Psoas muscle (tissue), 8 donors: ENCODE results near the gene MTHFD2L. TPM values are rescaled to one million over a fixed set of nuclear protein-coding genes. Genes with fewer than 3 reads are reported as not detected.

Experiments
- ATAC-seq, 4 donors: fragments of 200-7000 bp; cut with Tn5 transposase; one replicate each; pipeline ENCODE4 v1.9.1; 2020; ENCODE audit warnings: moderate library complexity in 3 of 4, mild to moderate bottlenecking in 2 of 4
- DNase-seq, 2 donors: peaks; one replicate each; pipeline ENCODE4 v3.0.0-alpha.2; 2020
- H3K27ac ChIP-seq: fragments of 200-600 bp; one replicate; pipeline ENCODE4 v1.8.0; 2022
- H3K27me3 ChIP-seq, 3 donors: fragments of 200-600 bp in 1 of 3; one replicate each; pipeline versions ENCODE4 v1.6.1 to v1.8.0; 2013 to 2022; ENCODE audit warnings: low read length in 2 of 3, mild to moderate bottlenecking in 2 of 3, moderate library complexity in 1 of 3; ENCODE audit not compliant: insufficient read depth in 3 of 3
- H3K36me3 ChIP-seq, 2 donors: fragments of 200-600 bp in 1 of 2; one replicate each; pipeline versions ENCODE4 v1.6.1 to v1.8.0; 2013 to 2022; ENCODE audit warnings: low read depth in 1 of 2, mild to moderate bottlenecking in 1 of 2, moderate library complexity in 1 of 2; ENCODE audit not compliant: insufficient read depth in 1 of 2
- H3K4me1 ChIP-seq: fragments of 200-600 bp; one replicate; pipeline ENCODE4 v1.8.0; 2022
- H3K4me3 ChIP-seq: fragments of 200-600 bp; one replicate; pipeline ENCODE4 v1.8.0; 2022; ENCODE audit warnings: mild to moderate bottlenecking
- H3K9me3 ChIP-seq: fragments of 200-600 bp; one replicate; pipeline ENCODE4 v1.8.0; 2022
- CTCF ChIP-seq: fragments of 200-600 bp; IDR thresholded peaks from one replicate; pipeline ENCODE4 v1.8.0; 2022; ENCODE audit warnings: antibody characterized with exemption
- WGBS, 3 donors: extraction: QIAGEN DNeasy Blood & Tissue Kit; methylation state at CpG; one replicate each; pipeline versions ENCODE4 v1.1.6 to v1.1.7; 2013; 5-methylcytosine and 5-hydroxymethylcytosine counted together
- intact Hi-C, 2 donors: fragments of 100-400 bp; cut with DNase I; formaldehyde crosslinking; loops; one replicate each; pipeline versions ENCODE4 v1.11.0 to v1.14.2; 2022
- polyA plus RNA-seq, 3 donors: library from polyadenylated mRNA; stranded (reverse); fragments of 200-250 nt; gene quantifications; one replicate each; pipeline ENCODE4 v1.2.3, GENCODE V29; 2013
- total RNA-seq, 4 donors: library from RNA; stranded (reverse); fragmentation: NEBNext Ultra II Directional in 2 of 4; extraction: Animal tissue kit (Norgen Biotek cat#: 25700) in 2 of 4; gene quantifications; one replicate each; pipeline versions ENCODE4 v1.2.1 to v1.2.4, GENCODE V29; 2021 to 2023
- donor health status: healthy with polysubstance abuse.
- donor health status: DM: no; HTN: no; CAD: no; lungs with moderate emphysema.
- donor health status: Bipolar disorder and iron deficiency.
- donor health status: healthy.
- donor health status: DM: yes; HTN: yes; CAD: no.
- donor health status: DM: no; HTN: no; CAD: no.
- donor health status: DM: no; HTN: no; CAD: no.
- donor health status: DM: yes; HTN: yes; CAD: no.

MTHFD2L gene
- total and polyA plus RNA-seq, 7 donors, result 4.3 to 11.6 (median 9.0) TPM

DNA sequence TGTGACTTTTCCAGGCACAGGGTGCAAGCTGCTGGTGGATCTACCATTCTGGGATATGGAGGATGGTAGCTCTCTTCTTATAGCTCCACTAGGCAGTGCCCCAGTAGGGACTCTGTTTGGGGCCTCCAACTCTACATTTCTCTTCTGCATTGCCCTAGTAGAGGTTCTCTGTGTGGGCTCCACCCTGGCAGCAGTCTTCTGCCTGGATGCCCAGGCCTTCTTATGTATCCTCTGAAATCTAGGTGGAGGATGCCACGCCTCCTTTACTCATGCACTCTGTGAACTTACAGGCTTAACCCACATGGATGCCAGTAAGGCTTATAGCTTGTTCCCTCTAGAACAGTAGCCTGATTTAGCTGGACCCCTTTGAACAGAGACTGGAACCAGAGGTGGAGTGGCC lies 186.1 kb downstream of the MTHFD2L start:
- no peaks in the 10 kb centered on the region for H3K9me3 ChIP-seq
- no peak overlapping the region for H3K4me3 ChIP-seq
- DNase-seq, result no peak
- no peak overlapping the region for H3K27ac ChIP-seq
- H3K36me3 ChIP-seq, result no peaks in the 10 kb centered on the region
- 27 to 75% (median 65%) methylated on average over 1 of the region's 1 CpG for WGBS, 3 donors
- no peak for ATAC-seq
- H3K27me3 ChIP-seq, result no peaks in the 10 kb centered on the region
- no peak for TF ChIP-seq CTCF
- no peaks in the 10 kb centered on the region for H3K4me1 ChIP-seq
- intact Hi-C loops, result no loop called here

Other genes with a start within 250 kb of the MTHFD2L start
- gene PF4, start 176.1 kb upstream of the MTHFD2L start, total RNA-seq, result 1 to 10 TPM in 1 of 4 donors, not detected in 3; 1.4 TPM
- gene PF4, start 176.1 kb upstream of the MTHFD2L start, polyA plus RNA-seq, result under 1 TPM in 1 of 3 donors, not detected in 2; 0.25 TPM
- 1 to 10 TPM in 2 of 4 donors, under 1 TPM in 1, not detected in 1; 0.44 to 2.5 (median 1.4) TPM for gene PPBP, start 169.9 kb upstream of the MTHFD2L start, total RNA-seq
- gene PPBP, start 169.9 kb upstream of the MTHFD2L start, polyA plus RNA-seq, result not detected
- gene CXCL5, start 159.4 kb upstream of the MTHFD2L start, total RNA-seq, result under 1 TPM; 0.08 to 0.52 (median 0.15) TPM
- gene CXCL5, start 159.4 kb upstream of the MTHFD2L start, polyA plus RNA-seq, result under 1 TPM; 0.03 to 0.08 (median 0.05) TPM
- gene CXCL3, start 119.4 kb upstream of the MTHFD2L start, total RNA-seq, result 1 to 10 TPM in 1 of 4 donors, under 1 TPM in 3; 0.40 to 2.4 (median 0.77) TPM
- gene CXCL3, start 119.4 kb upstream of the MTHFD2L start, polyA plus RNA-seq, result 1 to 10 TPM in 1 of 3 donors, under 1 TPM in 2; 0.43 to 1.4 (median 0.46) TPM
- gene CXCL2, start 58.9 kb upstream of the MTHFD2L start, total RNA-seq, result 10 to 100 TPM in 2 of 4 donors, 1 to 10 TPM in 2; 5.8 to 14.2 (median 10.1) TPM
- gene CXCL2, start 58.9 kb upstream of the MTHFD2L start, polyA plus RNA-seq, result 10 to 100 TPM in 1 of 3 donors, 1 to 10 TPM in 2; 6.1 to 10.5 (median 8.3) TPM
- gene EPGN, start 150.4 kb downstream of the MTHFD2L start, total RNA-seq, result 1 to 10 TPM in 1 of 4 donors, under 1 TPM in 1, not detected in 2; 0.47 to 1.5 TPM
- gene EPGN, start 150.4 kb downstream of the MTHFD2L start, polyA plus RNA-seq, result 1 to 10 TPM in 1 of 3 donors, not detected in 2; 4.3 TPM
- gene EREG, start 207.0 kb downstream of the MTHFD2L start, total RNA-seq, result under 1 TPM in 1 of 4 donors, not detected in 3; 0.20 TPM
- gene EREG, start 207.0 kb downstream of the MTHFD2L start, polyA plus RNA-seq, result under 1 TPM in 1 of 3 donors, not detected in 2; 0.03 TPM